ENCODE measurements around the gene ITGA7.
"Not testable (repeated sequence)": the region's sequence is repeated elsewhere in the genome, so short reads cannot be mapped to it uniquely, and the experiment has no call there.

ITGA7 gene

GRCh38 chr12:55653031-55653430 lies 54.7 kb downstream of the ITGA7 start:
- in situ Hi-C loops (cut with MboI; ENCODE audit: low sequenced_read_pairs): no loop called here

- in situ Hi-C loops (cut with MboI; ENCODE audit: low sequenced_read_pairs): no loop called here
Measured at GRCh38 chr12:55652352-55652751, 55.4 kb downstream of the ITGA7 start.

GRCh38 chr12:55651299-55651683 lies 56.4 kb downstream of the ITGA7 start:
- in situ Hi-C loops (cut with MboI; ENCODE audit: low sequenced_read_pairs): no loop called here

DNA sequence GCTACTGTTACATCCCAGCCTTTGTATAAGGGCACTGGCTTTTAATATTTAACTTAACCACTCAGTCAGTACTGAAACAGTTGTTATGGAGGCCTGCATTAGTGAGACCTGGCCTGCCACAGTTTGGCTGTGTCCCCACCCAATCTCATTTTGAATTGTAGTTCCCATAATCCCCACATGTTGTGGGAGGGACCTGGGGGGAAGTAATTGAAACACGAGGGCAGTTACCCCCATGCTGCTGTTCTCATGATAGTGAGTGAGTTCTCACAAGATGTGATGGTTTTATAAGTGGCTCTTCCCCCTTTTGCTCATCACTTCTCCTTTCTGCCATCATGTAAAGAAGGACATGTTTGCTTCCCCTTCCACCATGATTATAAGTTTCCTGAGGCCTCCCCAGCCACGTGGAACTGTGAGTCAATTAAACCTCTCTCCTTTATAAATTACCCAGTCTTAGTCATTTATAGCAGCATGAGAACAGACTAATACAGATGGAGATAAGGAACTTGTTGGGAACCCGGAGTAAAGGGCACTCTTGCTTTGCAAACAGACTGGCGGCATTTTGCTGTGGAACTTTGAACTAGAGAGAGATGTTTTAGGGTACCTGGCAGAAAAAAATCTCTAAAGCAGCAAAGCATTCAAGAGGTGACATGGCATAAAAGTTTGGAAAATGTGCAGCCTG lies 56.9 kb downstream of the ITGA7 start:
- in situ Hi-C loops (cut with MboI; ENCODE audit: low sequenced_read_pairs): not testable (repeated sequence)

DNA sequence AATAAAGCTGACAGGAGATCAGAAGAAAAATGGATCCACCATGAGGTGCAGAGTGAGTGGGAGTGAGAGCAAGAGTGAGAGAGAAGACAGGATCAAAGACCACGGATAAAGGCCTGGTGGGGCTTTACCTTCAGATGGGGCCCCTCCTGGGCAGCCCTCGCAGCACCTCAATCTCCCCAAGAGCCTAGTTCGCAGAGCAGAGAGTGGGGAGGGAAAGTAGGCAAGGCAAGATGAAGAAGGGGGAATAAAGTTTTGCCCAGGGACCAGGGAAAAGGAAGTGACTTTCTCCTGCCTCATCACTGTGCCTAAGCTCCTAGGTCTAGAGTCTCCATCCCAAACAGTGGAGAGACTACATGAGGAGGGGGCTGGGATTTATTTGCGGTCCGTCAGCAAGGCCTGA lies 60.7 kb downstream of the ITGA7 start:
- in situ Hi-C loops (cut with MboI; ENCODE audit: low sequenced_read_pairs): loop anchor here (25.0 kb wide), 1 partner anchor 460 kb away; no protein-coding TSS in a partner anchor

DNA sequence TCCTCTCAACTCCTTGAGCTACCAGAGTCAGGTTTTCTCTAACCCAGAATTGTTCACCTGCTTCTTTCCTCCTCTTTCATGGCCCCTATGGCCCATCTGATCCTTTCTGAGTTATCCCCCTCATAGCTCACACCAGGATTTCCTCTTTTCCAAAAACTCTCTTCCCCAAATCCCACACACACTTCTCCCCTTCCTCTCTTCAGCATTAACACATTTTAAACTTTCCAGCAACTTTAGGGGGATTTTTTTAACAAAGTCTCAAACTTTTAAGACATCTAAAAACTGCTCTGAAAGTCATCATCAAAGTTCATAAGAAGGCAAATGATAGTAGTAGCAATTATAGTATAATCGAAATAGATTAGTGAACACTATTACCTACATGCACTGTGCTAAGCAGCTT lies 63.1 kb downstream of the ITGA7 start:
- in situ Hi-C loops (cut with MboI; ENCODE audit: low sequenced_read_pairs): loop anchor here (25.0 kb wide), 1 partner anchor 457 kb away; no protein-coding TSS in a partner anchor

DNA sequence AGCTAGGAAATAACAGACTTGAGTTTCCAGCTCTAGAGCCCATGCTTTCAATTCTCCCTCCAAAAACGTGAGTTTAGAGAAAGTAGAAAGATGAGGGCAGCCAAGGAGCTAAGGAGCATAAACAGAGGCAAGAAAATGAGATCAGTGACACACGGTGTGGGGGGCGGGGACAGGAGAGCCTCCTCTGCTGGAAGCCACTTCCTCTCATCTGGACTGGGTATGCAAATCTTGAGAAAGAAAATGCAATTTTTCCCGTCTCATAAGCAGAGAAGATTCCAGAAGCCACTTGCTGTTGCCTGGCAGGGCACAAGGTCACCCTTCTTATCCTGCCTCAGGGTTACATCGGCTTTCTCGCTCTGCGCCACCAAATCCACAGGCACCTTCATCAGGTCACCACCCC lies 65.0 kb downstream of the ITGA7 start:
- in situ Hi-C loops (cut with MboI; ENCODE audit: low sequenced_read_pairs): loop anchor here (25.0 kb wide), 1 partner anchor 455 kb away; no protein-coding TSS in a partner anchor

GRCh38 chr12:55642267-55642666 lies 65.4 kb downstream of the ITGA7 start:
- in situ Hi-C loops (cut with MboI; ENCODE audit: low sequenced_read_pairs): loop anchor here (25.0 kb wide), 1 partner anchor 455 kb away; no protein-coding TSS in a partner anchor

GRCh38 chr12:55641595-55641994 lies 66.1 kb downstream of the ITGA7 start:
- in situ Hi-C loops (cut with MboI; ENCODE audit: low sequenced_read_pairs): loop anchor here (25.0 kb wide), 1 partner anchor 454 kb away; no protein-coding TSS in a partner anchor

- in situ Hi-C loops (cut with MboI; ENCODE audit: low sequenced_read_pairs): loop anchor here (25.0 kb wide), 1 partner anchor 450 kb away; no protein-coding TSS in a partner anchor
Measured at GRCh38 chr12:55637467-55637866, 70.2 kb downstream of the ITGA7 start.

- in situ Hi-C loops (cut with MboI; ENCODE audit: low sequenced_read_pairs): loop anchor here (25.0 kb wide), 1 partner anchor 450 kb away; no protein-coding TSS in a partner anchor
Measured at GRCh38 chr12:55636853-55637252, 70.9 kb downstream of the ITGA7 start, which contains the start of gene OR10P1. OR10P1 (plus strand) TSS chr12:55636892; CDS start chr12:55636892, 0 bp downstream.

- in situ Hi-C loops (cut with MboI; ENCODE audit: low sequenced_read_pairs): loop anchor here (25.0 kb wide), 1 partner anchor 449 kb away; no protein-coding TSS in a partner anchor
Measured at GRCh38 chr12:55636116-55636655, 71.5 kb downstream of the ITGA7 start.

All from HL-60/S4 treated with retinoic acid at 250 ng/mL for 4 days and 3 days (cell line).